Gastrocnemius medialis (tissue), 4 donors: ENCODE data around the gene CTSL.

Experiments used
- POLR2A ChIP-seq, 2 donors: fragments of 450-650 bp; IDR thresholded peaks; one replicate each; pipeline ENCODE4 v1.6.1; 2017; ENCODE audit warnings: antibody characterized with exemption in 2 of 2, mild to moderate bottlenecking in 2 of 2, moderate library complexity in 2 of 2
- TF ChIP-seq, protein P1 (sequence below), 5 experiments: fragments of 450-650 bp in 3 of 5; fragments of 200-600 bp in 2 of 5; sonication (generic) in 2 of 5; IDR thresholded peaks in 4 of 5; conservative IDR thresholded peaks in 1 of 5; 1 replicate in 4 of 5; 2 replicates in 1 of 5; pipeline ENCODE4 v1.5.1; 2016 to 2019; ENCODE audit warnings: antibody characterized with exemption in 5 of 5, mild to moderate bottlenecking in 3 of 5, moderate library complexity in 3 of 5

GRCh38 chr9:87696641-87697040 lies 29.3 kb upstream of the CTSL start:
- TF ChIP-seq, protein P1, sequence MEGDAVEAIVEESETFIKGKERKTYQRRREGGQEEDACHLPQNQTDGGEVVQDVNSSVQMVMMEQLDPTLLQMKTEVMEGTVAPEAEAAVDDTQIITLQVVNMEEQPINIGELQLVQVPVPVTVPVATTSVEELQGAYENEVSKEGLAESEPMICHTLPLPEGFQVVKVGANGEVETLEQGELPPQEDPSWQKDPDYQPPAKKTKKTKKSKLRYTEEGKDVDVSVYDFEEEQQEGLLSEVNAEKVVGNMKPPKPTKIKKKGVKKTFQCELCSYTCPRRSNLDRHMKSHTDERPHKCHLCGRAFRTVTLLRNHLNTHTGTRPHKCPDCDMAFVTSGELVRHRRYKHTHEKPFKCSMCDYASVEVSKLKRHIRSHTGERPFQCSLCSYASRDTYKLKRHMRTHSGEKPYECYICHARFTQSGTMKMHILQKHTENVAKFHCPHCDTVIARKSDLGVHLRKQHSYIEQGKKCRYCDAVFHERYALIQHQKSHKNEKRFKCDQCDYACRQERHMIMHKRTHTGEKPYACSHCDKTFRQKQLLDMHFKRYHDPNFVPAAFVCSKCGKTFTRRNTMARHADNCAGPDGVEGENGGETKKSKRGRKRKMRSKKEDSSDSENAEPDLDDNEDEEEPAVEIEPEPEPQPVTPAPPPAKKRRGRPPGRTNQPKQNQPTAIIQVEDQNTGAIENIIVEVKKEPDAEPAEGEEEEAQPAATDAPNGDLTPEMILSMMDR (IDR thresholded peaks at IDR 0.05 in 4 of 5, conservative IDR thresholded peaks at IDR 0.05 in 1 of 5) = no peak
- no peak for TF ChIP-seq POLR2A (IDR thresholded peaks at IDR 0.05)
